Ovary (tissue), 3 donors: ENCODE measurements around the gene GOLIM4.

Experiments used
- CTCF ChIP-seq, 3 donors: fragments of 450-650 bp in 2 of 3; fragments of 200-600 bp in 1 of 3; IDR thresholded peaks; one replicate each; pipeline versions ENCODE4 v1.5.1 to v1.8.0; 2016 to 2022; ENCODE audit warnings: antibody characterized with exemption in 3 of 3, mild to moderate bottlenecking in 1 of 3
- POLR2A ChIP-seq: fragments of 450-650 bp; IDR thresholded peaks from one replicate; pipeline ENCODE4 v1.6.1; 2017; ENCODE audit warnings: antibody characterized with exemption, mild to moderate bottlenecking, moderate library complexity
- donor health status: DM: no; HTN: no; CAD: no.

GRCh38 chr3:168052515-168052914 is 43.2 kb downstream of the GOLIM4 start:
- no peak for TF ChIP-seq CTCF (IDR thresholded peaks at IDR 0.05)
- no peak for TF ChIP-seq POLR2A
